ENCODE results near the gene MKX. TPM values are rescaled to one million over a fixed set of nuclear protein-coding genes. Genes with fewer than 3 reads are reported as not detected.

MKX gene
- total RNA-seq, 1 experiment from 2014 or later, result 27.5 TPM

- TF ChIP-seq EZH2 (IDR thresholded peaks at IDR 0.05), result no peak
Observed at GRCh38 chr10:27688276-27688675, 57.3 kb downstream of the MKX start (continued).

- TF ChIP-seq CBX3 (IDR thresholded peaks at IDR 0.05; ENCODE audit: low read depth) (no peak), EZH2 (IDR thresholded peaks at IDR 0.05) (no peak), EGR1 (IDR thresholded peaks at IDR 0.05; ENCODE audit: low read depth) (no peak)
- BruUV-seq (replicated peaks), result no TSS peak
- CTCF ChIA-PET, result no interaction called here
Observed at GRCh38 chr10:27687743-27688142, 57.9 kb downstream of the MKX start.

GRCh38 chr10:27687326-27687725, 58.3 kb downstream of the MKX start:
- DNase-seq (ENCODE audit: low read depth, low spot score), result no peak
- intact Hi-C loops (cut with micrococcal nuclease), result no loop called here
- ChIA-PET POLR2A (no interaction called here), RAD21 (ENCODE audit: low non-redundant PET in 1 of 2, low total read pairs in 2 of 2, uncharacterized antibody in 2 of 2, unreplicated experiment in 2 of 2) (no interaction called here), CTCF (no interaction called here)
- Histone ChIP-seq H3K9me2 (ENCODE audit: insufficient read depth) (no peaks in the 10 kb centered on the region), H2AFZ (ENCODE audit: low read depth, low read length, poor library complexity, severe bottlenecking) (no peak overlapping the region), H3K4me1 (ENCODE audit: control insufficient read depth in 1 of 2, insufficient read depth in 2 of 2, low read length in 2 of 2) (no peaks in the 10 kb centered on the region), H3K36me3 (ENCODE audit: control insufficient read depth in 1 of 2, insufficient read depth in 2 of 2, low read length in 2 of 2) (no peaks in the 10 kb centered on the region), H4K20me1 (ENCODE audit: insufficient read depth) (no peaks in the 10 kb centered on the region), H3K27me3 (ENCODE audit: insufficient read depth, low read length) (no peaks in the 10 kb centered on the region), H3K27ac (ENCODE audit: low read depth, low read length) (no peak overlapping the region), H3K4me2 (ENCODE audit: low read length) (no peak overlapping the region), H3K9ac (ENCODE audit: low read length) (no peak overlapping the region), H3K9me3 (ENCODE audit: control insufficient read depth in 1 of 2, insufficient read depth in 1 of 2, low read depth in 1 of 2, low read length in 2 of 2) (no peaks in the 10 kb centered on the region), H3K4me3 (replicated peaks in 1 of 2; ENCODE audit: low read depth in 1 of 2, low read length in 2 of 2) (no peak overlapping the region), H3K79me2 (ENCODE audit: insufficient read depth, low read length) (no peaks in the 10 kb centered on the region; the same call in none of the 2 replicates)
- BruUV-seq (replicated peaks), result no TSS peak
- TF ChIP-seq RAD21 (IDR thresholded peaks at IDR 0.05; ENCODE audit: low read depth) (no peak), CBX3 (IDR thresholded peaks at IDR 0.05; ENCODE audit: low read depth) (no peak), POLR2AphosphoS5 (IDR thresholded peaks at IDR 0.05; ENCODE audit: low read depth, low read length) (no peak), POLR2A (IDR thresholded peaks at IDR 0.05; ENCODE audit: borderline replicate concordance, extremely low read depth, insufficient read depth, insufficient read length) (no peak), CEBPB (IDR thresholded peaks at IDR 0.05; ENCODE audit: low read depth) (no peak), SP1 (IDR thresholded peaks at IDR 0.05; ENCODE audit: low read depth) (no peak), TCF7L2 (IDR thresholded peaks at IDR 0.05; ENCODE audit: borderline replicate concordance, extremely low read depth, insufficient read depth, insufficient read length) (no peak), SRF (IDR thresholded peaks at IDR 0.05; ENCODE audit: low read depth) (no peak), ELF1 (IDR thresholded peaks at IDR 0.05; ENCODE audit: borderline replicate concordance, low read depth) (no peak), REST (IDR thresholded peaks at IDR 0.05; ENCODE audit: low read depth) (no peak), ZNF274 (IDR thresholded peaks at IDR 0.05; ENCODE audit: low read depth, low read length) (no peak)
- no peak for ATAC-seq

More at GRCh38 chr10:27687743-27688142, 57.9 kb downstream of the MKX start:
- RAD21 ChIA-PET (ENCODE audit: low non-redundant PET in 1 of 2, low total read pairs in 2 of 2, uncharacterized antibody in 2 of 2, unreplicated experiment in 2 of 2), result no interaction called here
- POLR2A ChIA-PET, result no interaction called here
- H3K36me3 ChIP-seq (ENCODE audit: control insufficient read depth in 1 of 2, insufficient read depth in 2 of 2, low read length in 2 of 2), result no peaks in the 10 kb centered on the region
- intact Hi-C loops (cut with micrococcal nuclease), result no loop called here
- no peaks in the 10 kb centered on the region for H4K20me1 ChIP-seq (ENCODE audit: insufficient read depth)
- H2AFZ ChIP-seq (ENCODE audit: low read depth, low read length, poor library complexity, severe bottlenecking), result no peak overlapping the region
- no peak overlapping the region for H3K9ac ChIP-seq (ENCODE audit: low read length)
- ATAC-seq (no peak), DNase-seq (ENCODE audit: low read depth, low spot score) (no peak)
- H3K27ac ChIP-seq (ENCODE audit: low read depth, low read length), result no peak overlapping the region
- H3K4me1 ChIP-seq (ENCODE audit: control insufficient read depth in 1 of 2, insufficient read depth in 2 of 2, low read length in 2 of 2), result no peaks in the 10 kb centered on the region
- no peak overlapping the region for H3K4me3 ChIP-seq (replicated peaks in 1 of 2; ENCODE audit: low read depth in 1 of 2, low read length in 2 of 2)
- H3K9me2 ChIP-seq (ENCODE audit: insufficient read depth), result no peaks in the 10 kb centered on the region
- H3K27me3 ChIP-seq (ENCODE audit: insufficient read depth, low read length), result no peaks in the 10 kb centered on the region
- no peak overlapping the region for H3K4me2 ChIP-seq (ENCODE audit: low read length)
- H3K79me2 ChIP-seq (ENCODE audit: insufficient read depth, low read length), result no peaks in the 10 kb centered on the region; the same call in none of the 2 replicates
- H3K9me3 ChIP-seq (ENCODE audit: control insufficient read depth in 1 of 2, insufficient read depth in 1 of 2, low read depth in 1 of 2, low read length in 2 of 2), result no peaks in the 10 kb centered on the region
